CD4-positive, alpha-beta T cell (primary cell): ENCODE measurements around the gene EEF1AKMT4. TPM values are rescaled to one million over a fixed set of nuclear protein-coding genes. Genes with fewer than 3 reads are reported as not detected.
A peak's percentile ranks its signal among the peaks of the same experiment; 100 is the strongest.

Source experiments
- ATAC-seq: fragments of 200-7000 bp; cut with Tn5 transposase; one replicate; pipeline ENCODE4 v1.10.0; 2022; ENCODE audit warnings: mild to moderate bottlenecking; ENCODE audit not compliant: poor library complexity
- CTCF ChIA-PET: fragments of 350-600 bp; sonication (Branson Sonifier 250); formaldehyde crosslinking; loops from one replicate; lab custom pipeline; 2021; ENCODE audit warnings: antibody characterized with exemption, inconsistent platforms; lab: Charles Lee
- POLR2A ChIA-PET: fragments of 350-600 bp; sonication (Branson Sonifier 250); formaldehyde crosslinking; loops from one replicate; lab custom pipeline; 2021; ENCODE audit warnings: antibody characterized with exemption, inconsistent platforms; lab: Charles Lee
- DNase-seq, 14 experiments: peaks; one replicate each; pipeline ENCODE4 v3.0.0-alpha.2; 2013 to 2020; ENCODE audit warnings: mixed read lengths in 2 of 14
- H3K27ac ChIP-seq, 2 donors: one replicate each; pipeline versions ENCODE4 v1.5.1 to v1.7.0; 2013; ENCODE audit warnings: low read length in 2 of 2, low read depth in 1 of 2, mild to moderate bottlenecking in 1 of 2
- H3K27me3 ChIP-seq, 2 experiments: 1 replicate in 1 of 2; 2 replicates in 1 of 2; pipeline versions ENCODE4 v1.6.1 to v1.7.0; 2013; ENCODE audit warnings: low read length in 2 of 2, control low read depth in 1 of 2, mild to moderate bottlenecking in 1 of 2, moderate library complexity in 1 of 2; ENCODE audit not compliant: insufficient read depth in 2 of 2, control insufficient read depth in 1 of 2
- H3K36me3 ChIP-seq: one replicate; pipeline ENCODE4 v1.6.1; 2013; ENCODE audit warnings: low read length, control low read depth; ENCODE audit not compliant: insufficient read depth
- H3K4me1 ChIP-seq: one replicate; pipeline ENCODE4 v1.6.1; 2013; ENCODE audit warnings: low read length, control low read depth; ENCODE audit not compliant: insufficient read depth
- H3K4me3 ChIP-seq: one replicate; pipeline ENCODE4 v1.5.1; 2013; ENCODE audit warnings: mild to moderate bottlenecking, low read length, moderate library complexity
- H3K9me3 ChIP-seq, 2 experiments: 1 replicate in 1 of 2; 2 replicates in 1 of 2; pipeline versions ENCODE4 v1.6.1 to v1.7.0; 2013; ENCODE audit warnings: low read length in 2 of 2, mild to moderate bottlenecking in 2 of 2, control low read depth in 1 of 2, moderate library complexity in 1 of 2; ENCODE audit not compliant: control insufficient read depth in 1 of 2, insufficient read depth in 1 of 2
- H3K27ac Mint-ChIP-seq: one replicate; pipeline ENCODE4 v1.8.0; 2020; ENCODE audit warnings: mixed read lengths
- H3K27me3 Mint-ChIP-seq: one replicate; pipeline ENCODE4 v1.8.0; 2021; ENCODE audit warnings: mixed read lengths
- H3K36me3 Mint-ChIP-seq: one replicate; pipeline ENCODE4 v1.8.0; 2021; ENCODE audit warnings: low read depth, mixed read lengths
- H3K4me1 Mint-ChIP-seq: one replicate; pipeline ENCODE4 v1.8.0; 2021; ENCODE audit warnings: low read depth, mixed read lengths
- H3K4me3 Mint-ChIP-seq: one replicate; pipeline ENCODE4 v1.8.0; 2020; ENCODE audit warnings: mild to moderate bottlenecking, mixed read lengths
- H3K9me3 Mint-ChIP-seq: one replicate; pipeline ENCODE4 v1.8.0; 2020; ENCODE audit warnings: mixed read lengths
- intact Hi-C, 2 experiments: fragments of 100-400 bp; cut with DNase I in 1 of 2; cut with micrococcal nuclease in 1 of 2; formaldehyde crosslinking; loops; one replicate each; pipeline versions ENCODE4 v1.15.1 to v1.9.0; 2023 to 2025; cut with DNase I, micrococcal nuclease
- total RNA-seq, 174 experiments: library from RNA in 2 of 174; stranded (reverse) in 2 of 174; gene quantifications; one replicate each; pipeline ENCODE4 v1.2.3 and lab custom pipeline; 2021 to 2026
- TF ChIP-seq, protein P1 (sequence below): fragments of 200-600 bp; IDR thresholded peaks from one replicate; pipeline ENCODE4 v1.8.0; 2022; ENCODE audit warnings: antibody characterized with exemption, mild to moderate bottlenecking

EEF1AKMT4 gene
- total RNA-seq, 2 experiments from 2014 or later, result not detected

DNA sequence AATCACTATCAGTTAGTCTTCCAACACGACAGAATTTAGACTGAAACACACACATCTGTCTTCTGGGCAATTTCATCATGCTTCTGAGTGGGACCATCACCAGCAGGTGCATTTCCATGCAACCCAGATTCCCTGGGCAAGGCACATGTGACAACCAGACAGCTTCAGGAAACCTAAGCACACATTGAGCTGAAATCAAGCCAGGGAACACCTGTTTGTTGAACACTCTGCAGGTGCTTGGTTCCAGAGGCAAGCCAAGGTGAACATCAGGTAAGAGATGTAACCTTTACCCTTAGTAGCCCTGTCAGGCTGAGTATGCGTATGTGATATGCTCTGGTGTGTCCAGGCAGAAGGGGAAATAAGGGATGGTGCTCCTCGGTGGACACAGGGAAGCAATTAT lies 46.3 kb downstream of the EEF1AKMT4 start:
- Mint-ChIP-seq H3K27ac (no peak overlapping the region), H3K4me3 (peak overlapping the region; percentile 23), H3K36me3 (peaks cover 21% of the 10 kb centered on the region), H3K27me3 (no peaks in the 10 kb centered on the region), H3K4me1 (peaks cover 25% of the 10 kb centered on the region), H3K9me3 (no peaks in the 10 kb centered on the region)
- ATAC-seq (no peak), DNase-seq (no peak)
- no peak overlapping the region for H3K4me3 ChIP-seq
- intact Hi-C loops, result loop anchor here (5.0 kb wide), 7 partner anchors 33 to 1498 kb away; partner anchors contain the start of genes ABCC5 (in 1 of the 2), CAMK2N2 (in 1 of the 2), EIF2B5 (in 1 of the 2) and MAGEF1 (in 1 of the 2)
- no peaks in the 10 kb centered on the region for H3K9me3 ChIP-seq
- ChIA-PET CTCF (no interaction called here), POLR2A (no interaction called here)
- peaks cover 22% of the 10 kb centered on the region for H3K4me1 ChIP-seq
- TF ChIP-seq, protein P1, sequence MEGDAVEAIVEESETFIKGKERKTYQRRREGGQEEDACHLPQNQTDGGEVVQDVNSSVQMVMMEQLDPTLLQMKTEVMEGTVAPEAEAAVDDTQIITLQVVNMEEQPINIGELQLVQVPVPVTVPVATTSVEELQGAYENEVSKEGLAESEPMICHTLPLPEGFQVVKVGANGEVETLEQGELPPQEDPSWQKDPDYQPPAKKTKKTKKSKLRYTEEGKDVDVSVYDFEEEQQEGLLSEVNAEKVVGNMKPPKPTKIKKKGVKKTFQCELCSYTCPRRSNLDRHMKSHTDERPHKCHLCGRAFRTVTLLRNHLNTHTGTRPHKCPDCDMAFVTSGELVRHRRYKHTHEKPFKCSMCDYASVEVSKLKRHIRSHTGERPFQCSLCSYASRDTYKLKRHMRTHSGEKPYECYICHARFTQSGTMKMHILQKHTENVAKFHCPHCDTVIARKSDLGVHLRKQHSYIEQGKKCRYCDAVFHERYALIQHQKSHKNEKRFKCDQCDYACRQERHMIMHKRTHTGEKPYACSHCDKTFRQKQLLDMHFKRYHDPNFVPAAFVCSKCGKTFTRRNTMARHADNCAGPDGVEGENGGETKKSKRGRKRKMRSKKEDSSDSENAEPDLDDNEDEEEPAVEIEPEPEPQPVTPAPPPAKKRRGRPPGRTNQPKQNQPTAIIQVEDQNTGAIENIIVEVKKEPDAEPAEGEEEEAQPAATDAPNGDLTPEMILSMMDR, result no peak
- H3K36me3 ChIP-seq, result peaks cover 9% of the 10 kb centered on the region
- no peaks in the 10 kb centered on the region for H3K27me3 ChIP-seq
- H3K27ac ChIP-seq, result no peak overlapping the region

DNA sequence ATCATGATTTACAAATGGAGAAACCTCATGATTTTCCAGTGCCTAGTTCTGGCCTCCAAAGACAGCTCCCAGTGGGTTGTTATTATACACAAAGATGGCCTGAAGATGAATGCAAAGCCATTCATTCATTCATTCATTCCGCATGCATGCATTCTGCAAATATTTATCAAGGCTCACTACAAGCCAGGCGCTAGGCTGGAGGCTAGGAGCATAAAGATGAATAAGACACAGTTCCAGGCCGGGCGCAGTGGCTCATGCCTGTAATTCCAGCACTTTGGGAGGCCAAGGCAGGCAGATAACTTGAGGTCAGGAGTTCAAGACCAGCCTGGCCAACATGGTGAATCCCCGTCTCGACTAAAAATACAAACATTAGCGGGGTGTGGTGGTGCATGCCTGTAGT lies 47.1 kb downstream of the EEF1AKMT4 start:
- Mint-ChIP-seq H3K9me3 (no peaks in the 10 kb centered on the region), H3K36me3 (peaks cover 26% of the 10 kb centered on the region), H3K27me3 (no peaks in the 10 kb centered on the region), H3K27ac (no peak overlapping the region), H3K4me1 (peaks cover 26% of the 10 kb centered on the region), H3K4me3 (peak overlapping the region; percentile 30)
- intact Hi-C loops, result loop anchor here (5.0 kb wide), 7 partner anchors 34 to 1499 kb away; partner anchors contain the start of genes ABCC5 (in 1 of the 2), CAMK2N2 (in 1 of the 2), EIF2B5 (in 1 of the 2) and MAGEF1 (in 1 of the 2)
- Histone ChIP-seq H3K27ac (no peak overlapping the region), H3K27me3 (no peaks in the 10 kb centered on the region), H3K9me3 (no peaks in the 10 kb centered on the region), H3K4me1 (peaks cover 24% of the 10 kb centered on the region), H3K36me3 (peaks cover 16% of the 10 kb centered on the region), H3K4me3 (no peak overlapping the region)
- POLR2A ChIA-PET, result no interaction called here
- no peak for ATAC-seq
- no peak for DNase-seq
- CTCF ChIA-PET, result no interaction called here
- TF ChIP-seq, protein P1, result no peak

DNA sequence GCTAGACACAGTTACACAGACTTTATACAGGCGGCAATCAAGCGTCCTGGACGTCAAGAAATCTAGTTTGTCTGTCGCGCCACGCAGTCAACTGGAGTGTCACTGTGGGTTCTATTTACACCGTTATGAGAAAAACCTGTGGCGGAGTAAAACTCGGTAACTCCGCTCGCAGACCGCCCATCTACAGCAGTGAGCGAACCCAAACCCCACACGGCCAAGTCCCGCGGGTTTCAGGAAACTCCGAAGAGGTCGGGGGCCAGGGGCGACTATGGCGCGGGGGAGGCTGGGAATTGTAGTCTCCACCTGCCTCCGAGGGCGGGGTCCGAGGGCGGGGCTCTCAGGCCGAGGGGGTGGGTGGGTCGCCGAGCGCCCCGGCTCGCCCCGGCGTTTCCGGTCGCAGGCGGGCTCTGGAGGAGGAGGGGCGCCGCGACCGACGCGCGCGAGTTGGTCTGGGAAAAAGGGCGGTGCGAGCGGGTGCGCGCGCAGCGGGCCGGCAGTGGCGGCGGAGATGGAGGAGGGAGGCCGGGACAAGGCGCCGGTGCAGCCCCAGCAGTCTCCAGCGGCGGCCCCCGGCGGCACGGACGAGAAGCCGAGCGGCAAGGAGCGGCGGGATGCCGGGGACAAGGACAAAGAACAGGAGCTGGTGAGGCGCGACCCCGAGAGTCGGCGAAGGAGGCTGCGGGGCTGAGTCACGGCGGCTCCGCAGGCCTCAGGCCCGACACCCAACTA lies 49.5 kb downstream of the EEF1AKMT4 start, which contains the start of gene PSMD2:
TSS of gene PSMD2 (plus strand) at position 483 of the 729 bp plus-strand sequence. CDS start at position 509, 26 bp downstream.
- Mint-ChIP-seq H3K27ac (peak within 1 kb of the TSS; percentile 91), H3K4me3 (peak within 1 kb of the TSS; percentile 96), H3K36me3 (peaks cover 49% of the 10 kb centered on the region), H3K4me1 (peaks cover 26% of the 10 kb centered on the region), H3K27me3 (no peaks in the 10 kb centered on the region), H3K9me3 (no peaks in the 10 kb centered on the region)
- no peaks in the 10 kb centered on the region for H3K9me3 ChIP-seq
- H3K27me3 ChIP-seq, result no peaks in the 10 kb centered on the region
- peak; percentile 93 for ATAC-seq
- peaks cover 39% of the 10 kb centered on the region for H3K36me3 ChIP-seq
- peak; percentile 94 to 99 (median 98) for DNase-seq
- TF ChIP-seq, protein P1, result no peak
- peaks cover 24% of the 10 kb centered on the region for H3K4me1 ChIP-seq
- CTCF ChIA-PET, result interaction anchor here (1.0 to 1.3 kb wide), 2 partner anchors 49 to 139 kb away, joined by 4 read pairs; partner anchors contain the start of gene EEF1AKMT4
- peak within 1 kb of the TSS; percentile 60 to 86 for H3K27ac ChIP-seq
- intact Hi-C loops, result loop anchor here (1.0 to 5.0 kb wide), 12 partner anchors 15 to 1502 kb away; partner anchors contain the start of genes AP2M1 (in 2 of the 2), EIF4G1 (in 2 of the 2), ABCC5 (in 1 of the 2) and ABCF3 (in 1 of the 2)
- peak within 1 kb of the TSS; percentile 95 for H3K4me3 ChIP-seq
- POLR2A ChIA-PET, result interaction anchor here (0.6 kb wide), 1 partner anchor 15 kb away, joined by 3 read pairs; no protein-coding TSS in a partner anchor
